Small intestine (tissue), 7 donors: ENCODE measurements around the gene TMEM63B. TPM values are rescaled to one million over a fixed set of nuclear protein-coding genes. Genes with fewer than 3 reads are reported as not detected.

Experiments used
- DNase-seq, 2 donors: peaks; one replicate each; pipeline versions ENCODE4 v3.0.0 to v3.0.0-alpha.2; 2013
- FAIRE-seq: peaks from 2 replicates; lab custom pipeline; 2012; peaks lifted over from hg19 to GRCh38; lab: Jason Lieb, UNC
- H3K27ac ChIP-seq, 3 donors: one replicate each; pipeline ENCODE4 v1.5.1; 2013; ENCODE audit warnings: low read length in 2 of 3, mild to moderate bottlenecking in 2 of 3, control low read depth in 1 of 3, inconsistent platforms in 1 of 3, low read depth in 1 of 3, moderate library complexity in 1 of 3
- H3K27me3 ChIP-seq, 3 donors: one replicate each; pipeline ENCODE4 v1.6.1; 2013; ENCODE audit warnings: low read length in 3 of 3, inconsistent platforms in 1 of 3; ENCODE audit not compliant: control insufficient read depth in 3 of 3, insufficient read depth in 3 of 3
- H3K36me3 ChIP-seq, 3 donors: one replicate each; pipeline ENCODE4 v1.6.1; 2013; ENCODE audit warnings: low read length in 3 of 3, inconsistent platforms in 1 of 3, low read depth in 1 of 3, mild to moderate bottlenecking in 1 of 3, moderate library complexity in 1 of 3; ENCODE audit not compliant: control insufficient read depth in 3 of 3, insufficient read depth in 2 of 3
- H3K4me1 ChIP-seq, 3 donors: one replicate each; pipeline ENCODE4 v1.6.1; 2013; ENCODE audit warnings: low read length in 2 of 3, inconsistent platforms in 1 of 3, low read depth in 1 of 3, mild to moderate bottlenecking in 1 of 3, moderate library complexity in 1 of 3; ENCODE audit not compliant: control insufficient read depth in 3 of 3, insufficient read depth in 2 of 3
- H3K4me3 ChIP-seq, 3 donors: one replicate each; pipeline ENCODE4 v1.5.1; 2013; ENCODE audit warnings: low read length in 3 of 3, control low read depth in 1 of 3, inconsistent platforms in 1 of 3, low read depth in 1 of 3, mild to moderate bottlenecking in 1 of 3, moderate library complexity in 1 of 3
- H3K9me3 ChIP-seq, 2 donors: one replicate each; pipeline ENCODE4 v1.6.1; 2013; ENCODE audit warnings: low read depth in 1 of 2, low read length in 1 of 2; ENCODE audit not compliant: control insufficient read depth in 2 of 2, insufficient read depth in 1 of 2
- WGBS, 3 donors: extraction: QIAGEN DNeasy Blood & Tissue Kit; methylation state at CpG; one replicate each; pipeline ENCODE4 v1.1.7; 2013; 5-methylcytosine and 5-hydroxymethylcytosine counted together
- polyA plus RNA-seq, 4 donors: library from polyadenylated mRNA; stranded (reverse) in 3 of 4; unstranded in 1 of 4; fragments of 200-250 nt in 3 of 4; fragments of 120-200 nt in 1 of 4; gene quantifications; one replicate each; pipeline versions ENCODE4 v1.2.1 to v1.2.3, GENCODE V29; 2013
- donor health status: healthy with polysubstance abuse.
- donor health status: control.
- donor health status: control.
- donor health status: Bipolar disorder and iron deficiency.
- donor health status: healthy.

The TMEM63B gene
- polyA plus RNA-seq, 4 donors = 13.2 to 33.9 (median 25.6) TPM

DNA sequence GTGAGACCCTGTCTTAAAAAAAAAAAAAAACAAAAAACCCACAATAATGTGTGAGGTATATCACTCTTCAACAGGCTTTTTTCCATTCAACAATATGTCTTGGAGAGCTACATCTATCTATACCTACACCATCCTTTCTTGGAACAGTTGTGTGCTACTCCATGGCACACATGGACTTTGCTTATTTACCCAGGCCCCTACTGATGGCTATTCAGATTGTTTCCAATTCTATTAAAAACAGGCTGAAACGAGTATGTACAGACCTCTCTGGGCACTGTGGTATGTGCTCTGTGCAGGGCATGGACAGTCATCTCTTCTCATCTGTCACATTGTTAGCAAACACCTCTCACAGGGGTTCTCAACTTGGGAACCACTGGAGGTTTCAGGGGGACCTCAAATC, 28.2 kb upstream of the TMEM63B start:
- Histone ChIP-seq H3K36me3 (peaks cover 0 to 49% (median 0%) of the 10 kb centered on the region in 3 donors), H3K4me3 (no peak overlapping the region), H3K27ac (no peak overlapping the region), H3K4me1 (peaks cover 0 to 32% (median 0%) of the 10 kb centered on the region in 3 donors), H3K27me3 (no peaks in the 10 kb centered on the region), H3K9me3 (no peaks in the 10 kb centered on the region)
- 13 to 41% (median 21%) methylated on average over 1 of the region's 1 CpG for WGBS, 3 donors
- no peak for FAIRE-seq
- DNase-seq = no peak

GRCh38 chr6:44100088-44100550, 27.2 kb upstream of the TMEM63B start:
- H3K36me3 ChIP-seq = peaks cover 0 to 54% (median 0%) of the 10 kb centered on the region in 3 donors
- no peaks in the 10 kb centered on the region for H3K9me3 ChIP-seq
- FAIRE-seq (no peak), DNase-seq (peak; percentile 56 to 61)
- no peak overlapping the region for H3K4me3 ChIP-seq
- no peak overlapping the region for H3K27ac ChIP-seq
- WGBS, 3 donors = 17 to 47% (median 40%) methylated on average over 1 of the region's 1 CpG
- H3K4me1 ChIP-seq = peaks cover 0 to 25% (median 0%) of the 10 kb centered on the region in 3 donors
- no peaks in the 10 kb centered on the region for H3K27me3 ChIP-seq

DNA sequence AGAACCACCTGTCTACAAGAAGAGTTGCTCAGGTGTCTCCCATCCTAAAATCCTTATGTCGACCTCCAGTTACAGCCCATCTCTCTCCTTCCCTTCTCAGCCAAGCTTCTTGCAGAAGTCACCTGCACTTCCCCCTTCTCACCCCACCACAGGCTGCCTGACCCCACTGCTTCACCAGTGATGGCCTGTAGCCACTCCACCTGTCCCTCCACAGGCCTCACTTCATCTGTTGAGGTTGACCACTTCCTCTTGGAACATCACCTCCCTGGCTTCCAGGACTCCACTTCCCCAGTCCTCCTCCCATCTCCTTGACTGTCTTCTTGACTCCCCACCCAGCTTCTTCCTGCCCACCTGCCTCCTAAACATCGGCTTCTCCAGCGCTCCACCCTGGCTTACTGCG, 25.5 kb upstream of the TMEM63B start:
- peaks cover 0 to 11% (median 0%) of the 10 kb centered on the region in 3 donors for H3K4me1 ChIP-seq
- no peaks in the 10 kb centered on the region for H3K27me3 ChIP-seq
- FAIRE-seq (no peak), DNase-seq (no peak)
- H3K27ac ChIP-seq = no peak overlapping the region
- H3K36me3 ChIP-seq = peaks cover 0 to 62% (median 3%) of the 10 kb centered on the region in 3 donors
- no peak overlapping the region for H3K4me3 ChIP-seq
- WGBS, 3 donors = 79 to 87% (median 85%) methylated on average over 4 of the region's 4 CpGs
- H3K9me3 ChIP-seq = no peaks in the 10 kb centered on the region

DNA sequence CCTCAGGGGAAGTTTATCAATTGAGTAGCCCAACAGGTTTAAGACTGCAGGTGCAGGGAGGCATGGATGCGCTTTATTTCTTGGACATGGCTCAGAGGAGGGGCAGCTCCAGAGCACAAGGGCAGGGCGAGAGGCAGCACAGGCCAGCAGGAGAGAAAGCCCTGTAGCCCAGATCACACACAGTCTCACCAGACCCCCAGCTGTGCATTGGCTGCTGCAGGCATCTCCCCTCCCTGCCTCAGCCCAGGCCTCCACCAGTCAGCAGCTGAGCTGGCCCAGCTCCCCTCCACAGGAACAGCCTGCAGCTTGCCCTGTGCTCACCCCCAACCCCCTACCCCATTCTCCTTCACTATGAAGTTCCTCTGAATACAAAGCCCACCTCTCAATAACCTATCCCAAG, 24.8 kb upstream of the TMEM63B start:
- DNase-seq (no peak), FAIRE-seq (no peak)
- Histone ChIP-seq H3K4me3 (no peak overlapping the region), H3K36me3 (peaks cover 3 to 63% (median 5%) of the 10 kb centered on the region in 3 donors), H3K27ac (no peak overlapping the region), H3K27me3 (no peaks in the 10 kb centered on the region), H3K4me1 (peaks cover 0 to 11% (median 0%) of the 10 kb centered on the region in 3 donors), H3K9me3 (no peaks in the 10 kb centered on the region)
- WGBS, 3 donors = 94 to 100% (median 95%) methylated on average over 2 of the region's 2 CpGs

DNA sequence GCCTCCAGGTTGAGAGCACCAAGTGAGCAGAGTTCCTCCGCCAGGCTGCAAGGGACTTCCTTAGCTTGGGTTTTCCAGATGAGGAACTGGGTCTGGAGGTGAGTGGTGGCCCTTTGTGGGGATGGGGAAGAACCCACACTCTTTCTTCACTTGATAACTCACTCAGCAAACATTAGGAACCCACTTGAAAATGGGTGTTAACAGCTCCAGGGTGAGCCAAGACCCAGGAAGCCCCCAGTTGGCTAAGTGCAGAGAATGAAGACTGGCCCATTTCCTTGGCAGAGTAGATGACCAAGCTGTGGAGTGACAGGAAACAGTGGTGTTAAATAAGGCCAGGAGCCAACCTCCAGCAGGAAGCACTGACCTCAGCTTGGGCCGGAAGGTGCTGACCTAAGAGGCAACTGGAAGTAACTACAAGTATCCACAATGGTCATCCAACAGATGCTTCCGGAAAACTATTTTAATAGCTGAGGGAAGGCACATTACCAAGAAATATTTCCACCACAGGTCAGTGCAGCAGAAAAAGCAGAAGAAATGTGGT, 22.8 kb upstream of the TMEM63B start:
- Histone ChIP-seq H3K4me1 (peaks cover 0 to 6% (median 0%) of the 10 kb centered on the region in 3 donors), H3K4me3 (no peak overlapping the region), H3K36me3 (peaks cover 3 to 78% (median 8%) of the 10 kb centered on the region in 3 donors), H3K9me3 (no peaks in the 10 kb centered on the region), H3K27ac (no peak overlapping the region), H3K27me3 (no peaks in the 10 kb centered on the region)
- no peak for DNase-seq
- 74 to 90% (median 89%) methylated on average over 3 of the region's 3 CpGs for WGBS, 3 donors
- no peak for FAIRE-seq

GRCh38 chr6:44105146-44105545, 22.2 kb upstream of the TMEM63B start:
- no peaks in the 10 kb centered on the region for H3K9me3 ChIP-seq
- WGBS, 3 donors = 80 to 87% (median 85%) methylated on average over 7 of the region's 7 CpGs
- H3K4me1 ChIP-seq = peaks cover 0 to 8% (median 0%) of the 10 kb centered on the region in 3 donors
- H3K27me3 ChIP-seq = no peaks in the 10 kb centered on the region
- H3K4me3 ChIP-seq = no peak overlapping the region
- FAIRE-seq (no peak), DNase-seq (no peak)
- H3K27ac ChIP-seq = peak overlapping the region in 1 of 3 donors; percentile 21
- peaks cover 8 to 81% (median 8%) of the 10 kb centered on the region in 3 donors for H3K36me3 ChIP-seq

GRCh38 chr6:44105993-44106740, 21.2 kb upstream of the TMEM63B start:
- 76 to 82% (median 82%) methylated on average over 3 of the region's 3 CpGs for WGBS, 3 donors

GRCh38 chr6:44107017-44107416, 20.3 kb upstream of the TMEM63B start:
- FAIRE-seq = no peak
- H3K27ac ChIP-seq = no peak overlapping the region
- DNase-seq = no peak
- peaks cover 3 to 25% (median 6%) of the 10 kb centered on the region in 3 donors for H3K4me1 ChIP-seq
- H3K9me3 ChIP-seq = no peaks in the 10 kb centered on the region
- H3K27me3 ChIP-seq = no peaks in the 10 kb centered on the region
- no peak overlapping the region for H3K4me3 ChIP-seq
- peaks cover 8 to 81% (median 10%) of the 10 kb centered on the region in 3 donors for H3K36me3 ChIP-seq
- 87 to 98% (median 93%) methylated on average over 5 of the region's 5 CpGs for WGBS, 3 donors

More at GRCh38 chr6:44105993-44106740, 21.2 kb upstream of the TMEM63B start:
- no peak for FAIRE-seq
- no peaks in the 10 kb centered on the region for H3K27me3 ChIP-seq
- peaks cover 0 to 18% (median 2%) of the 10 kb centered on the region in 3 donors for H3K4me1 ChIP-seq
- H3K9me3 ChIP-seq = no peaks in the 10 kb centered on the region
- no peak overlapping the region for H3K4me3 ChIP-seq
- no peak for DNase-seq
- H3K27ac ChIP-seq = no peak overlapping the region
- peaks cover 8 to 82% (median 8%) of the 10 kb centered on the region in 3 donors for H3K36me3 ChIP-seq
